Measurements from ENCODE around the gene CCNB1. TPM values are rescaled to one million over a fixed set of nuclear protein-coding genes. Genes with fewer than 3 reads are reported as not detected.

The CCNB1 gene
- total RNA-seq, 1 donor from 2014 or later = 113 TPM

Other genes with a start within 250 kb of the CCNB1 start
- gene SLC30A5, start 73.1 kb upstream of the CCNB1 start, total RNA-seq = 44.6 and 44.9 TPM in 2 replicates
- 18.5 and 19.6 TPM in 2 replicates for gene CENPH, start 22.4 kb downstream of the CCNB1 start, total RNA-seq
- gene CDK7, start 67.7 kb downstream of the CCNB1 start, total RNA-seq = 31.5 and 32.4 TPM in 2 replicates
- 10.1 and 10.7 TPM in 2 replicates for gene CCDC125, start 165.7 kb downstream of the CCNB1 start, total RNA-seq
- gene AK6, start 202.4 kb downstream of the CCNB1 start, total RNA-seq = 30.8 and 33.3 TPM in 2 replicates
- 51.7 and 52.7 TPM in 2 replicates for gene TAF9, start 202.4 kb downstream of the CCNB1 start, total RNA-seq
- gene RAD17, start 202.7 kb downstream of the CCNB1 start, total RNA-seq = 23.5 and 24.0 TPM in 2 replicates
- gene MARVELD2, start 248.0 kb downstream of the CCNB1 start, total RNA-seq = 0.17 TPM in 1 of 2 replicates, not detected in the other